ENCODE measurements around the gene KCNH1.
"Not testable (repeated sequence)": the region's sequence is repeated elsewhere in the genome, so short reads cannot be mapped to it uniquely, and the experiment has no call there.

Gene KCNH1

GRCh38 chr1:211009944-211010343, 124.0 kb downstream of the KCNH1 start:
- DNase-seq (ENCODE audit: low spot score), result no peak

GRCh38 chr1:211007830-211008229, 126.1 kb downstream of the KCNH1 start:
- DNase-seq (ENCODE audit: low spot score), result no peak

- not testable (repeated sequence) for DNase-seq (ENCODE audit: low spot score)
Observed at GRCh38 chr1:210995931-210996330, 138.0 kb downstream of the KCNH1 start.

- DNase-seq (ENCODE audit: low spot score), result no peak
Observed at GRCh38 chr1:210992837-210993236, 141.1 kb downstream of the KCNH1 start.

GRCh38 chr1:210989905-210990304, 144.0 kb downstream of the KCNH1 start:
- DNase-seq (ENCODE audit: low spot score), result no peak

- no peak for DNase-seq (ENCODE audit: low spot score)
Observed at GRCh38 chr1:210981490-210981889, 152.5 kb downstream of the KCNH1 start.

- DNase-seq (ENCODE audit: low spot score), result no peak
Observed at GRCh38 chr1:210980082-210980481, 153.9 kb downstream of the KCNH1 start.

GRCh38 chr1:210978974-210979354, 155.0 kb downstream of the KCNH1 start:
- DNase-seq (ENCODE audit: low spot score), result no peak

- no peak for DNase-seq (ENCODE audit: low spot score)
Observed at GRCh38 chr1:210978316-210978973, 155.5 kb downstream of the KCNH1 start.

- no peak for DNase-seq (ENCODE audit: low spot score)
Observed at GRCh38 chr1:210951279-210951678, 182.7 kb downstream of the KCNH1 start.

GRCh38 chr1:210949940-210950546, 183.9 kb downstream of the KCNH1 start:
- peak; percentile 36 for DNase-seq (ENCODE audit: low spot score)

- DNase-seq (ENCODE audit: low spot score), result no peak
Observed at GRCh38 chr1:210949489-210949888, 184.5 kb downstream of the KCNH1 start.

- DNase-seq (ENCODE audit: low spot score), result no peak
Observed at GRCh38 chr1:210949039-210949438, 184.9 kb downstream of the KCNH1 start.

GRCh38 chr1:210944252-210944651, 189.7 kb downstream of the KCNH1 start:
- no peak for DNase-seq (ENCODE audit: low spot score)

- DNase-seq (ENCODE audit: low spot score), result no peak
Observed at GRCh38 chr1:210942513-210942912, 191.4 kb downstream of the KCNH1 start.

GRCh38 chr1:210940081-210940617, 193.8 kb downstream of the KCNH1 start:
- DNase-seq (ENCODE audit: low spot score), result no peak

- no peak for DNase-seq (ENCODE audit: low spot score)
Observed at GRCh38 chr1:210938416-210938925, 195.5 kb downstream of the KCNH1 start.

GRCh38 chr1:210937846-210938245, 196.1 kb downstream of the KCNH1 start:
- no peak for DNase-seq (ENCODE audit: low spot score)

- DNase-seq (ENCODE audit: low spot score), result no peak
Observed at GRCh38 chr1:210935905-210936304, 198.0 kb downstream of the KCNH1 start.

GRCh38 chr1:210932104-210932503, 201.8 kb downstream of the KCNH1 start:
- no peak for DNase-seq (ENCODE audit: low spot score)

- no peak for DNase-seq (ENCODE audit: low spot score)
Observed at GRCh38 chr1:210922666-210923065, 211.3 kb downstream of the KCNH1 start.

GRCh38 chr1:210920716-210921694, 212.9 kb downstream of the KCNH1 start:
- DNase-seq (ENCODE audit: low spot score), result no peak

Measured in CD4-positive, alpha-beta T cell treated with Interleukin-2 at 100 ng/mL for 4 hours (primary cell).